Adipocyte (in vitro differentiated cells): ENCODE data around the gene SH2D7.

Source experiments
- DNase-seq: peaks from one replicate; pipeline ENCODE4 v3.0.0-alpha.2; 2015; ENCODE audit warnings: low read depth
- H3K27me3 ChIP-seq: replicated peaks from 2 replicates; pipeline ENCODE4 v1.7.0; 2013; ENCODE audit warnings: mild to moderate bottlenecking, low read length, moderate library complexity; ENCODE audit not compliant: control insufficient read depth, insufficient read depth
- H3K36me3 ChIP-seq: 2 replicates; pipeline ENCODE4 v1.7.0; 2013; ENCODE audit warnings: low read length, mild to moderate bottlenecking, moderate library complexity; ENCODE audit not compliant: control insufficient read depth, insufficient read depth, severe bottlenecking
- H3K4me1 ChIP-seq: 2 replicates; pipeline ENCODE4 v1.7.0; 2013; ENCODE audit warnings: mild to moderate bottlenecking, low read length, moderate library complexity; ENCODE audit not compliant: control insufficient read depth, insufficient read depth
- H3K4me3 ChIP-seq: 2 replicates; pipeline ENCODE4 v1.7.0; 2013; ENCODE audit warnings: mild to moderate bottlenecking, low read length, moderate library complexity
- H3K9ac ChIP-seq: 2 replicates; pipeline ENCODE4 v1.7.0; 2013; ENCODE audit warnings: mild to moderate bottlenecking, low read length, moderate library complexity
- H3K9me3 ChIP-seq: 2 replicates; pipeline ENCODE4 v1.7.0; 2013; ENCODE audit warnings: mild to moderate bottlenecking, low read length, moderate library complexity; ENCODE audit not compliant: control insufficient read depth

The SH2D7 gene

DNA sequence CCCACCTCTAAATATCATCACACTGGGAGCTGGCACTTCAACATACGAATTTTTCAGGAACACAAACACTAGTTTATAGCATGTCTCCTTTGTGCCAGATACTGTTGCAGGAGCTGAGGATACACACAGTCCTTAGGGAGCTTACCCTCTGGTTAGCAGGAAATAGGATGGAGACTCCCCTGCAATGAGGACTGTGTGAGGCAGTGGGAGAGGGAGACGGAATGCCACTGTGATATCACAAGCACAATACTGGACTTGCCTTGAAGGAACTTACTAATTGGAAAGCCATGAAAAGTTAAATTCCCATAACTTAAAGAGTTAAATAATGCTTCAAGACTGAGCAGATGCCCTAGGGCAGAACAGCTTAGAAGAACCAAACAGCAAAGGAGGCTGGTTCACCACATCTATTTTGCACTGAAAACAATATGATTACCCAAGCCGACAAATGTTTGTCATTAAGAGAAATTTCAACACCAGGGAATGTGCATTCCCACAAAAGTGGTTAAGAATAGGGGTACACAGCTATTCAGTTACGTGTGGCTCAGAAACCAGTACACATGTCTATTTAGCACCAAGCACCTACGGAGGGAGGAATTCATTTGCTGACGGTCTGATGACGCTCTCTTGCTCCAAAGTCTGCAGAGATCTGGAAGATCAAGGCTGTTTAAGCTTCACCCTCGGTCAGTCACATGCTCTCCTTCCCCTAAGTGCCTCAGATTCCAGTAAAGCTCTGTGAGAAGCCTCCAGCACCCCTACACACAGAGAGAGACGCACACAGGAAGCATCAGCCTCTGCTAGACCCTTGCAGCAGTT lies 20.1 kb upstream of the SH2D7 start:
- Histone ChIP-seq H3K36me3 (no peaks in the 10 kb centered on the region), H3K4me3 (peak overlapping the region; percentile 44), H3K9ac (peak overlapping the region; percentile 67), H3K9me3 (no peaks in the 10 kb centered on the region), H3K4me1 (peaks cover 80% of the 10 kb centered on the region), H3K27me3 (no peaks in the 10 kb centered on the region)
- DNase-seq, result peak; percentile 88

DNA sequence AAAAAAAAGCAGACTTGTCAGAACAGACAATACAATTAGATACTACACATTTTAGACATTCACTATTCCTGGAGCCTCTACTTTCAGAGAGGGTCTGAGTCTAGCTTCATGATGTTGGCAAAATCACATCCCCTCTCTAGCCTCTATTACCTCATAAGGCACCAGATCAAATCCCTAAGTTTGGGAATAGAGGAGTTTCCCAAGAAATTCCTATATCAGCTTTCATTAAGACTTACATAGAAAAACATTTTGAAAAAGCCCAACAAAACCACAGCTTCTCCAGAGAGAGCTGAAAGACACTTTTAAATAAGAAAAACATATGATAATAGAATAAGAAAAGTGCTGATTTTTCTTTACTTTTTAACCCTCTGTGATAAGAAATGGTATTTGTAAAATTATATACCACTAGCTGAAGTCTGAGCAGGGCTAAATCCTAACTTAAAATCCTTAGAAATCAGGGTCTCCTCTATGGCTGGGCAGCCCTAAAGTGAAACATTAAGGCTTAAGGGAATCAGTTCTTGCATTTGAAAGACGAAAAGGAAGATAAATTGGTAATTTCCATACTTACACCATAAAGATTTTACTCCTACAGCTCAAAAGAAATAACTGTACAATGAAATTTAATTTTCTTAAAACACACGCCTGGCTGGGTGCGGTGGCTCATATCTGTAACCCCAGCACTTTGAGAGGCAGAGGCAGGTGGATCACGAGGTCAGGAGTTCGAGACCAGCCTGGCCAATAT lies 19.1 kb upstream of the SH2D7 start:
- Histone ChIP-seq H3K4me3 (peak overlapping the region; percentile 44), H3K36me3 (no peaks in the 10 kb centered on the region), H3K27me3 (no peaks in the 10 kb centered on the region), H3K4me1 (peaks cover 71% of the 10 kb centered on the region), H3K9ac (peak overlapping the region; percentile 67), H3K9me3 (no peaks in the 10 kb centered on the region)
- peak; percentile 51 for DNase-seq

DNA sequence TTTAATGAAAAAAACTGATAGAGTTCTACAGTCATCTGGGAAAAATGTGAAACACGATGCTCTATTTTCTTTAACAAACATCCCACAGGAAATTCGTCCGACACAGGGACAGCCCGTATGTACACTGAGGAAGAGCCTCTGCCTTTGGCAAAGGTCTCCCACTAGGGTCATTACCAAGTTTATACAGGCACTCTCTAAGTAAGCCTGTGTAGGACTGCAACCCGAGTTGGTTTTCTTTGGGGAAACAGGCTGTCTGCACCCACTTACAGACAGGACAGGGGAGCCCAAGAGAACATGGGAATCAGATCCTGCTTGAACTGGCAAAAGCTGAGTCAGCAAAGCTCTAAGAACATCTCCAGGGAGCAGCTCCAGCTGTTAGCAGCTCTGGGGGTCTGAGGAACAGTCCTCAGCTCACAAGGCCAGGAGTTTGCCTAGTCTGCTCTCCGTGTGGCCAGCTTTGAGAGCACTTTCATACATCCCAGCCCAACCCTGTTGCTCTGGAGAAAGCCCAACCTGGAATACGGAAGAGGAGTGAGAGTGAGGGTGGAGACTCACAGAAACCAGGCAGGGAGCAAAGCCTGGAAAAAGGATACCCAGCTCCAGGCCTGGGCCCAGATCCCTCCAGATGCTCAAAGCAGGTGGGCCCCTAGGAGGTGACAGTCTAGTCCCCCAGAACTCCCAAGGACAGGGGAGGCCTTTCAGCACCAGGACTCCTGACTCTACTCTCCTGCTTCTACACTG lies 16.7 kb upstream of the SH2D7 start:
- Histone ChIP-seq H3K4me3 (peak overlapping the region; percentile 96), H3K9ac (peak overlapping the region; percentile 94), H3K36me3 (no peaks in the 10 kb centered on the region)

DNA sequence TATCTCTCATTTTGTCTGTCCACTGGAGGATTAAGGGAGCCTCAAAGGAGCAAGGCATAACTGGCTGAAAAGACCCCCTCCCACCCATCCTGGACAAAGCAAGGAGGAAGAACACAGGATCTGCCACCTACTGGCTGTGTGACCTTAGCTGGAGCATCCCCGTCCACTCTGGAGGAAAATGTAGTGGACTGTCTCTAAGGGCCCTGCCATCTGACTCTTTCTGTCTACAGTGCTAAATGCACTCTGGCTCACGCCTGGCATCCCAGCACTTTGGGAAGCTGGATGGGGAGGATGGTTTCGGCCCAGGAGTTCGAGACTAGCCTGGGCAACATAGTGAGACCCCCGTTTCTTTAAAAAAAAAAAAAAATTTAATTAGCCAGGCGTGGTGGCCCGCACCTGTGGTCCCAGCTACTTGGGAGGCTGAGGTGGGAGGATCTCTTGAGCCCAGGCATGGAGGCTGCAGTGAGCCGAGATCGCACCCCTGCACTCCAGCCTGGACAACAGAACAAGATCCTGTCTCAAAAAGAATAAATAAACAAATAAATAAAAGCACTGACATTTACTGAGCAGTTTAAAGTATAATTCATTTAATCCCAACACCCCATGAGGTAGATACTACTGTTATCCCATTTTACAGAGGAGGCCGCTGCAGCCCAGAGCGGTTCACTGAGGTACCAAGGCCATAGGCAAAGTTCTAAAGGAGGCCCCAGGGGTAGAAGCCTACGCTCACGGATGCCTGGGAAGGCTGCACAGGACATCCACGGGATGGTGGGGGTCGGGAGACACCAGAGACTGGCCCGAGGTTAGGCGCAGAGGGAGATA lies 15.9 kb upstream of the SH2D7 start:
- Histone ChIP-seq H3K27me3 (no peaks in the 10 kb centered on the region), H3K4me1 (peaks cover 42% of the 10 kb centered on the region), H3K4me3 (peak overlapping the region; percentile 96), H3K9ac (peak overlapping the region; percentile 94), H3K9me3 (no peaks in the 10 kb centered on the region), H3K36me3 (no peaks in the 10 kb centered on the region)
- no peak for DNase-seq

More for the DNA sequence above, 16.7 kb upstream of the SH2D7 start:
- peak; percentile 86 for DNase-seq
- Histone ChIP-seq H3K9me3 (no peaks in the 10 kb centered on the region), H3K4me1 (peaks cover 47% of the 10 kb centered on the region), H3K27me3 (no peaks in the 10 kb centered on the region)

DNA sequence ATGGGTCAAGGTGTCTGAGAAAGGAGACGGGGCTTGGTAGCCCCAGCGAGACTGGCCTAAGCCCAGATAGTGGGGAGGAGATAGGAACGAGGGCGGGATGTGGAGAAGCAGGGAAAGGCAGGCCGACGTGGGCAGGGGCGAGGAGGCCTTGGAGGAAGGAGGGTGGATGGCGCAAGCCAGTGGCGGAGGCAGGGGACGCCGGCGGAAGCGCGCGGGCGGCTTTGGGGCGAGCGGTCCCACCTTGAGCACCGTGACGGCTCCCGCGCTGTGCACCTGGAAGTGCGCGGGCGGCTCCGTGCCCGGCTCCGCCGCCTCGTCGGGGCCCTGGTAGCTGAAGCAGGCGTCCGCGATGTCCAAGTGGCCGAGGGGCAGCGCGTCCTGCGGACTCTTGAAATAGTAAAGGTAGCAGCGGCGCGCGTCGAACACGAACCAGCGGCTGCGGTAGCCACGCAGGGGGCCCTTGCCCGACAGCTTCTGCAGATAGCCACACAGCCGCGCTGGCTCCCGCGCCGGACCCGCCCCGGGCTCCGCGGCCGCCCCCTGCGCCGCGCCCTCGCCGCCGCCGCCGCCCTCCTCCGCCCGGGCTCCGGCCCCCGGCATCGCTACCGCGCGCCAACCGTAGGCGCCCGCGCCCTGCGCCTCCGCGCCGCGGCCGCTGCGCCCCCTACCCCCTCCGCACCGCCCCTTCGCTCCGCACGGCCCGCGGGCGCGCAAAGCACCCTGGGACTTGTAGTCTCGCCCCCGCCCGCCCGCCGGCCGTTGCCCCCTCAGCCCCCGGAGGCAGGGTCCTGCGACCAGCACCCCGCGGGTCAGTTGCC lies 15.1 kb upstream of the SH2D7 start, which contains the start of gene TBC1D2B:
TBC1D2B (minus strand) TSS at position 659 of the 818 bp plus-strand sequence; CDS start at position 600, 59 bp downstream.
- no peaks in the 10 kb centered on the region for H3K27me3 ChIP-seq
- H3K9ac ChIP-seq, result peak within 1 kb of the TSS; percentile 94
- H3K9me3 ChIP-seq, result no peaks in the 10 kb centered on the region
- H3K4me1 ChIP-seq, result peaks cover 36% of the 10 kb centered on the region
- peak within 1 kb of the TSS; percentile 96 for H3K4me3 ChIP-seq
- peak; percentile 86 for DNase-seq
- no peaks in the 10 kb centered on the region for H3K36me3 ChIP-seq

DNA sequence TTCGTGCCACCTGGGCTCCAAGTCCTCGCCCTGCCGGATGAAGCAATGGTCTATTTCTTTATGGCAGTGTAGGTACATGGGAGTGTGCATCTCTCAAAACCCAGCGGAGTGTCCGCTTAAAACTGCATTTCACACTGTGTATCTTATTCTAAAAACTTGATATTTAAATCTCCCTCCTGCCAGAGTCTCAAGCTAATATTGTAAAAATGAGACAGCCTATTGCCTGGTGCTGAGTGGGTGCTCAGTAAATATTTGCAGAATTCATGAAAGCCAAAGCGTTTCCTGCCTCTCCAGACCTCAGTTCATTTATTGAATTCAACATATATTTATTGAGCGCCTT lies 14.5 kb upstream of the SH2D7 start:
- Histone ChIP-seq H3K9ac (peak overlapping the region; percentile 58), H3K27me3 (no peaks in the 10 kb centered on the region), H3K4me1 (peaks cover 36% of the 10 kb centered on the region), H3K9me3 (no peaks in the 10 kb centered on the region), H3K4me3 (peak overlapping the region; percentile 77), H3K36me3 (no peaks in the 10 kb centered on the region)
- no peak for DNase-seq

DNA sequence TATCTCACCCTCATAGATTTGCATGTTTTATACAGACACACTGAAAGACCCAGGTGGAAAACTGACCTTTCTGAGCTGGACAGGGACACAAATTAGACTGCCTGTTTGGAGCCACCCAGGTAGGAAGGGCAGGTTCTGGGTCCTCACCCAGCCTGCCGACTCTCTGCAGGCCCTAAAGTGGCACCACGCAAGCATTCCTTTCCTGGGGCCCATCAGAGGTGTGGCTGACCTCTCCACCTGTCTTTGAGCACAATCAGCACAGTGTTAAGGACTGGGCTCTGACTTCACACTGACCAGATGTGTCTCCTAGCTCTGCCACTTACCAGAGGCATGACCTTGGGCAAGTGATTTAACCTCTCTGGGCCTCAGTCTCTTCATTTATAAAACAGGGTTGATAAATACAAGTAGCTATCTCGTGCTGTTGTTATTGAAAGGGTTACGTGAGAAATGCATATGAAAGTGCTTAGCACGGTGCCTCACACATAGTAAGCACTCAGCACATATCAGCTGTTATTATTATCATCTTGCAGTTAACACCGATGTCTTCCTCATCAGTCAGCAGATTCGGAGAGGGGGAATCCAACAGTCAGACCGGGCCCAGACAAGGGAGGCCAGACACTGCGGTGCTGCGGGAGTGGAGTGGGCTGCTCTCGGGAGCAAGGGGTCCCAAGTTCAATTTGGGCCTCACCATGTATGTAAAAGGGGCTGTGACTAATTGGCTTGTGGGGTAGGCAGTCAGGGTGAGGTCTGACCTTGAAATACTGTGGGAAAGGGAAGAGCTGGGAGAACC lies 12.9 kb upstream of the SH2D7 start:
- no peak overlapping the region for H3K4me3 ChIP-seq
- H3K9ac ChIP-seq, result no peak overlapping the region
- DNase-seq, result no peak
- H3K9me3 ChIP-seq, result no peaks in the 10 kb centered on the region
- no peaks in the 10 kb centered on the region for H3K36me3 ChIP-seq
- no peaks in the 10 kb centered on the region for H3K27me3 ChIP-seq
- H3K4me1 ChIP-seq, result peaks cover 27% of the 10 kb centered on the region

DNA sequence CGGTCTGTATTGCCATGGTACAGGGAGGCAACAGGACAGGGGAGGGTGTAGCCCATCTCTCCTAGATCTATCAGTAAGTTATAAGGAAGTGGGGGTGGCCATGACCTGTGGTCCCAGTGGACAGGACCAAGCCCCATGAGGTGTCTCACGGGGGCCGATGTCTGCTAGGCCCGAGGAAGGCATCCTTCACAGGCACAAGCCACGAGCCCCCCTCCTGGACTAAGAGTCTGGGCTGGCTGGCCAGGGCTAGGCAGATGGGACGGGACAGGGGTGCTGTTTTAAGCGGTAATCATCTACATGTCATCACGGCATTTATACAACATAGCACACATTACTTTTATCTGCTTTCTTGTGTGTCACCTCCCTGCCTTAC lies 12.3 kb upstream of the SH2D7 start:
- H3K36me3 ChIP-seq, result no peaks in the 10 kb centered on the region
- DNase-seq, result no peak
- no peaks in the 10 kb centered on the region for H3K27me3 ChIP-seq
- no peak overlapping the region for H3K9ac ChIP-seq
- no peak overlapping the region for H3K4me3 ChIP-seq
- H3K9me3 ChIP-seq, result no peaks in the 10 kb centered on the region
- peaks cover 21% of the 10 kb centered on the region for H3K4me1 ChIP-seq

DNA sequence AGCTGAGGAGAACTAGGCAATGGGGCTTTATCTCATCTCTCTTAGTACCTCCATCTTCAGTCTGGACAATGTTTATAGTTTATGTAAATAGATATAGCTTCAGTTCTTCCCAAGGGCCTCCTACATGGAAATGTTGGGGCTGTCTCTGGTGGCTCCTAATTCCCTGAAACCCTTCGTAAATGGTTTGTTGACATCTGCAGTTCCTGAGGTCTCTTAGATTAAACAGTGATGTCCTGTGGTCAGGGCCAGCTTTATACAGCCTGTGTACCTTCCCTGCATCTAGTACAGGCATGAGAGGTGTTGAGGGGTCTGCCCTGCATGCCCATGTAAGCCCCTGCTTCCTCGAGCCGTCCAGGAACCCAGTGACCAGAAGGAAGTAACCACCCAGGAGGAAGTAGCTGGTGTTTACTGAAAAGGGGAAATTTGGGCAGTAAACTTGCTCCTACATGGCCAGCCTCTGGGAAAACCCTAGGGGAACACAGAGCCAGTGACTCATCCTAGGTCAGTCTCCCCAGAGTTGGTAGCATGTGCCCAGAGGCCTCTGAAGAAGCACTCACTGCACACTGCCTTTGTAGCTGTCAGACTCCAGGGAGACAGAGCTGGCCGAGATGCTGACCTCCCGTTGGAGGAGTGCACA lies 10.1 kb upstream of the SH2D7 start:
- Histone ChIP-seq H3K4me3 (no peak overlapping the region), H3K36me3 (no peaks in the 10 kb centered on the region), H3K9ac (no peak overlapping the region), H3K9me3 (no peaks in the 10 kb centered on the region), H3K27me3 (no peaks in the 10 kb centered on the region), H3K4me1 (peaks cover 21% of the 10 kb centered on the region)
- DNase-seq, result no peak
